Caco-2 (cell line): Measurements from ENCODE around the gene ASB3. TPM values are rescaled to one million over a fixed set of nuclear protein-coding genes. Genes with fewer than 3 reads are reported as not detected.

Source experiments
- BruUV-seq: library from RNA; stranded (reverse); fragments of 400-500 nt; replicated peaks from 2 replicates; lab custom pipeline; 2021; lab: Mats Ljungman, UMichigan
- CTCF ChIA-PET: fragments of 300-600 bp; sonication (Branson Sonifier 250); formaldehyde crosslinking; loops from one replicate; lab custom pipeline; 2022; ENCODE audit warnings: antibody characterized with exemption; lab: Charles Lee
- POLR2A ChIA-PET: fragments of 300-600 bp; sonication (Branson Sonifier 250); formaldehyde crosslinking; loops from one replicate; lab custom pipeline; 2022; ENCODE audit warnings: antibody characterized with exemption; lab: Charles Lee
- DNase-seq, 2 experiments: peaks; one replicate each; pipeline versions ENCODE4 v3.0.0 to v3.0.0-alpha.2; 2020 to 2022
- H3K27me3 ChIP-seq: replicated peaks from 2 replicates; pipeline ENCODE4 v1.6.0; 2011; ENCODE audit warnings: low read length; ENCODE audit not compliant: control insufficient read depth, insufficient read depth
- H3K36me3 ChIP-seq: 2 replicates; pipeline ENCODE4 v1.5.1; 2011; ENCODE audit warnings: low read length; ENCODE audit not compliant: control insufficient read depth, insufficient read depth
- H3K4me1 ChIP-seq: fragments of 250-450 bp; sonication (Bioruptor Pico); 2 replicates; pipeline ENCODE4 v1.5.1; 2020; ENCODE audit warnings: mild to moderate bottlenecking
- H3K4me3 ChIP-seq: 2 replicates; pipeline ENCODE4 v1.5.1; 2011; ENCODE audit warnings: low read depth, mild to moderate bottlenecking, control low read depth, low read length
- H3K9me3 ChIP-seq: fragments of 250-450 bp; sonication (Bioruptor Pico); 2 replicates; pipeline ENCODE4 v1.5.1; 2020; ENCODE audit warnings: mild to moderate bottlenecking, moderate library complexity
- H3K27ac Mint-ChIP-seq: one replicate; pipeline ENCODE4 v1.8.0; 2022; ENCODE audit warnings: mixed read lengths; ENCODE audit not compliant: unreplicated experiment
- H3K27me3 Mint-ChIP-seq: one replicate; pipeline ENCODE4 v1.8.0; 2022; ENCODE audit warnings: mixed read lengths; ENCODE audit not compliant: insufficient read depth, unreplicated experiment
- H3K36me3 Mint-ChIP-seq: one replicate; pipeline ENCODE4 v1.8.0; 2022; ENCODE audit warnings: mild to moderate bottlenecking, mixed read lengths; ENCODE audit not compliant: insufficient read depth, unreplicated experiment
- H3K4me1 Mint-ChIP-seq: one replicate; pipeline ENCODE4 v1.8.0; 2022; ENCODE audit warnings: low read depth, mixed read lengths; ENCODE audit not compliant: unreplicated experiment
- H3K4me3 Mint-ChIP-seq: one replicate; pipeline ENCODE4 v1.8.0; 2022; ENCODE audit warnings: mild to moderate bottlenecking, moderate library complexity, mixed read lengths; ENCODE audit not compliant: unreplicated experiment
- H3K9me3 Mint-ChIP-seq: one replicate; pipeline ENCODE4 v1.8.0; 2022; ENCODE audit warnings: mixed read lengths; ENCODE audit not compliant: unreplicated experiment
- CTCF ChIP-seq, 2 experiments: fragments of 200-600 bp in 1 of 2; IDR thresholded peaks; 1 replicate in 1 of 2; 2 replicates in 1 of 2; pipeline versions ENCODE4 v1.5.1 to v1.8.0; 2011 to 2022; ENCODE audit warnings: antibody characterized with exemption in 1 of 2, control low read depth in 1 of 2, inconsistent platforms in 1 of 2, low read depth in 1 of 2, low read length in 1 of 2, mild to moderate bottlenecking in 1 of 2, moderate library complexity in 1 of 2; ENCODE audit not compliant: insufficient read depth in 1 of 2, severe bottlenecking in 1 of 2, unreplicated experiment in 1 of 2
- intact Hi-C: fragments of 100-400 bp; cut with micrococcal nuclease; formaldehyde crosslinking; loops from one replicate; pipeline ENCODE4 v1.10.0; 2022; ENCODE audit not compliant: unreplicated experiment
- total RNA-seq: library from RNA; stranded (reverse); gene quantifications from 2 replicates; pipeline ENCODE4 v1.2.3, GENCODE V29; 2022

Gene ASB3
- total RNA-seq, 1 experiment from 2014 or later = 12.9 TPM

GRCh38 chr2:53785366-53785765 is 1.4 kb downstream of the ASB3 start:
- peak overlapping the region; percentile 96 for H3K4me3 Mint-ChIP-seq
- no peaks in the 10 kb centered on the region for H3K9me3 Mint-ChIP-seq
- no peaks in the 10 kb centered on the region for H3K36me3 Mint-ChIP-seq
- no peak for DNase-seq
- ChIA-PET CTCF (interaction anchor here (1.6 kb wide), 1 partner anchor 17 kb away, joined by 4 read pairs; the partner anchor contains the start of gene CHAC2), POLR2A (no interaction called here)
- Histone ChIP-seq H3K27me3 (no peaks in the 10 kb centered on the region), H3K4me3 (peak overlapping the region; percentile 84), H3K36me3 (no peaks in the 10 kb centered on the region; the same call in 1 of the 2 replicates), H3K9me3 (no peaks in the 10 kb centered on the region), H3K4me1 (no peaks in the 10 kb centered on the region)
- peaks cover 7% of the 10 kb centered on the region for H3K4me1 Mint-ChIP-seq
- H3K27me3 Mint-ChIP-seq = no peaks in the 10 kb centered on the region
- no peak overlapping the region for H3K27ac Mint-ChIP-seq
- BruUV-seq = no TSS peak
- TF ChIP-seq CTCF (IDR thresholded peaks at IDR 0.05; ENCODE audit: insufficient read depth in 1 of 2, low read depth in 1 of 2, low read length in 1 of 2, severe bottlenecking in 1 of 2, unreplicated experiment in 1 of 2) = no peak
- intact Hi-C loops = no loop called here

- Mint-ChIP-seq H3K4me3 (no peak overlapping the region), H3K36me3 (peaks cover 4% of the 10 kb centered on the region), H3K4me1 (peaks cover 7% of the 10 kb centered on the region), H3K9me3 (no peaks in the 10 kb centered on the region), H3K27ac (no peak overlapping the region), H3K27me3 (no peaks in the 10 kb centered on the region)
- CTCF ChIA-PET = no interaction called here
- no peak for TF ChIP-seq CTCF (IDR thresholded peaks at IDR 0.05; ENCODE audit: insufficient read depth in 1 of 2, low read depth in 1 of 2, low read length in 1 of 2, severe bottlenecking in 1 of 2, unreplicated experiment in 1 of 2)
- no peak overlapping the region for H3K4me3 ChIP-seq
- BruUV-seq = no TSS peak
- H3K4me1 ChIP-seq = no peaks in the 10 kb centered on the region
- POLR2A ChIA-PET = no interaction called here
- H3K36me3 ChIP-seq = no peaks in the 10 kb centered on the region; the same call in 1 of the 2 replicates
- no peaks in the 10 kb centered on the region for H3K27me3 ChIP-seq
- H3K9me3 ChIP-seq = no peaks in the 10 kb centered on the region
- intact Hi-C loops = no loop called here
- DNase-seq = no peak
Observed at GRCh38 chr2:53784436-53784835, 2.3 kb downstream of the ASB3 start.

GRCh38 chr2:53782676-53783075 is 4.1 kb downstream of the ASB3 start:
- no peaks in the 10 kb centered on the region for H3K27me3 ChIP-seq
- peaks cover 4% of the 10 kb centered on the region for H3K36me3 Mint-ChIP-seq
- no TSS peak for BruUV-seq
- H3K27ac Mint-ChIP-seq = no peak overlapping the region
- no peaks in the 10 kb centered on the region for H3K9me3 Mint-ChIP-seq
- no peak for DNase-seq
- ChIA-PET POLR2A (no interaction called here), CTCF (no interaction called here)
- intact Hi-C loops = no loop called here
- no peak overlapping the region for H3K4me3 ChIP-seq
- peaks cover 7% of the 10 kb centered on the region for H3K4me1 Mint-ChIP-seq
- no peaks in the 10 kb centered on the region for H3K27me3 Mint-ChIP-seq
- H3K4me3 Mint-ChIP-seq = no peak overlapping the region
- H3K9me3 ChIP-seq = no peaks in the 10 kb centered on the region
- H3K4me1 ChIP-seq = no peaks in the 10 kb centered on the region
- H3K36me3 ChIP-seq = no peaks in the 10 kb centered on the region; the same call in 1 of the 2 replicates
- no peak for TF ChIP-seq CTCF (IDR thresholded peaks at IDR 0.05; ENCODE audit: insufficient read depth in 1 of 2, low read depth in 1 of 2, low read length in 1 of 2, severe bottlenecking in 1 of 2, unreplicated experiment in 1 of 2)
